HepG2 (cell line): ENCODE results near the gene ATRN. TPM values are rescaled to one million over a fixed set of nuclear protein-coding genes. Genes with fewer than 3 reads are reported as not detected.
A peak's percentile ranks its signal among the peaks of the same experiment; 100 is the strongest.

Experiments used
- ATAC-seq: fragments of 200-7000 bp; cut with Tn5 transposase; 3 replicates; pipeline ENCODE4 v1.9.1; 2020; ENCODE audit warnings: mild to moderate bottlenecking, moderate library complexity
- BruUV-seq: library from RNA; stranded (reverse); fragments of 400-500 nt; replicated peaks from 2 replicates; lab custom pipeline; 2021; lab: Mats Ljungman, UMichigan
- CTCF ChIA-PET: fragments of 300-600 bp; formaldehyde crosslinking; extraction: SDS; loops from one replicate; lab custom pipeline; 2021; ENCODE audit warnings: low total read pairs, inconsistent platforms, low intra/inter-chr PET ratio; lab: Yijun Ruan, JAX
- POLR2A ChIA-PET: fragments of 350-600 bp; sonication (Branson Sonifier 250); formaldehyde crosslinking; loops from one replicate; lab custom pipeline; 2020; ENCODE audit warnings: antibody characterized with exemption, inconsistent platforms; lab: Yijun Ruan, JAX
- DNase-seq: peaks from one replicate; pipeline ENCODE4 v3.0.0-alpha.2; 2015; ENCODE audit warnings: low spot score
- FAIRE-seq: peaks from 3 replicates; lab custom pipeline; 2011; peaks lifted over from hg19 to GRCh38; lab: Jason Lieb, UNC
- H2AFZ ChIP-seq: one replicate; pipeline ENCODE4 v1.6.1; 2011; ENCODE audit warnings: low read length, inconsistent platforms
- H3K27ac ChIP-seq: fragments of 300-600 bp; 3 replicates; pipeline ENCODE4 v1.8.0; 2011; ENCODE audit warnings: mixed run types, mild to moderate bottlenecking, mixed read lengths, low read length, inconsistent platforms; ENCODE audit not compliant: insufficient read depth; ENCODE audit errors: extremely low read length
- H3K27me3 ChIP-seq, 2 experiments: fragments of 200-600 bp in 1 of 2; 2 replicates in 1 of 2; 3 replicates in 1 of 2; pipeline versions ENCODE4 v1.6.0 to v1.8.0; 2011; ENCODE audit warnings: low read length in 2 of 2, mild to moderate bottlenecking in 2 of 2, moderate library complexity in 2 of 2, inconsistent platforms in 1 of 2; ENCODE audit not compliant: insufficient read depth in 2 of 2, control insufficient read depth in 1 of 2
- H3K36me3 ChIP-seq, 2 experiments: fragments of 200-600 bp in 1 of 2; replicated peaks in 1 of 2; 2 replicates in 1 of 2; 3 replicates in 1 of 2; pipeline versions ENCODE4 v1.5.1 to v1.8.0; 2011; ENCODE audit warnings: low read length in 2 of 2, inconsistent platforms in 1 of 2; ENCODE audit not compliant: insufficient read depth in 2 of 2, control insufficient read depth in 1 of 2
- H3K4me1 ChIP-seq: 2 replicates; pipeline ENCODE4 v1.5.1; 2012; ENCODE audit warnings: low read length, inconsistent platforms; ENCODE audit not compliant: insufficient read depth
- H3K4me2 ChIP-seq: 2 replicates; pipeline ENCODE4 v1.6.0; 2011; ENCODE audit warnings: low read depth, low read length, inconsistent platforms
- H3K4me3 ChIP-seq, 3 experiments: fragments of 200-600 bp in 1 of 3; sonication (generic), shearing (Covaris generic) in 1 of 3; replicated peaks in 1 of 3; 2 replicates each; pipeline ENCODE4 v1.5.1; 2011 to 2016; ENCODE audit warnings: low read length in 3 of 3, inconsistent platforms in 2 of 3, low read depth in 2 of 3, mild to moderate bottlenecking in 2 of 3, control low read depth in 1 of 3, mixed read lengths in 1 of 3; ENCODE audit not compliant: insufficient read depth in 1 of 3
- H3K79me2 ChIP-seq: one replicate; pipeline ENCODE4 v1.6.1; 2011; ENCODE audit warnings: low read length, inconsistent platforms; ENCODE audit not compliant: insufficient read depth
- H3K9ac ChIP-seq: 2 replicates; pipeline ENCODE4 v1.6.0; 2011; ENCODE audit warnings: mild to moderate bottlenecking, low read depth, low read length, inconsistent platforms; ENCODE audit not compliant: insufficient read depth
- H3K9me3 ChIP-seq: 2 replicates; pipeline ENCODE4 v1.5.1; 2012; ENCODE audit warnings: mild to moderate bottlenecking, low read length
- H4K20me1 ChIP-seq: 2 replicates; pipeline ENCODE4 v1.6.0; 2011; ENCODE audit warnings: inconsistent platforms, mild to moderate bottlenecking, low read length, moderate library complexity; ENCODE audit not compliant: insufficient read depth
- FOSL2 ChIP-seq: sonication (generic); formaldehyde crosslinking; IDR thresholded peaks from 2 replicates; pipeline ENCODE4 v1.4.0; 2020; ENCODE audit warnings: missing genetic modification reagents
- JUND ChIP-seq: sonication (generic); formaldehyde crosslinking; IDR thresholded peaks from 2 replicates; pipeline ENCODE4 v1.8.0; 2022; ENCODE audit warnings: mild to moderate bottlenecking, missing genetic modification reagents
- KAT8 ChIP-seq: IDR thresholded peaks from 2 replicates; pipeline ENCODE4 v1.6.1; 2016; ENCODE audit warnings: missing genetic modification reagents, missing compliant biosample characterization
- KLF6 ChIP-seq: IDR thresholded peaks from 2 replicates; pipeline ENCODE4 v1.8.0; 2016; ENCODE audit warnings: missing biosample characterization, missing genetic modification reagents
- NONO ChIP-seq, 2 experiments: fragments of 450-650 bp in 1 of 2; sonication (generic) in 1 of 2; formaldehyde crosslinking in 1 of 2; IDR thresholded peaks in 1 of 2; conservative IDR thresholded peaks in 1 of 2; 2 replicates each; pipeline versions ENCODE4 v1.6.1 to v1.8.0; 2017 to 2022; ENCODE audit warnings: mild to moderate bottlenecking in 1 of 2, missing genetic modification reagents in 1 of 2, moderate library complexity in 1 of 2
- RFX5 ChIP-seq: IDR thresholded peaks from 2 replicates; pipeline ENCODE4 v1.6.1; 2011; ENCODE audit warnings: low read depth, low read length, improper control_type of control experiment
- ZNF121 ChIP-seq: sonication (generic); formaldehyde crosslinking; IDR thresholded peaks from 2 replicates; pipeline ENCODE4 v1.5.0; 2020; ENCODE audit warnings: mild to moderate bottlenecking, missing genetic modification reagents
- ZNF224 ChIP-seq: sonication (generic); formaldehyde crosslinking; IDR thresholded peaks from 2 replicates; pipeline ENCODE4 v1.5.0; 2020; ENCODE audit warnings: mild to moderate bottlenecking, missing genetic modification reagents
- ZNF292 ChIP-seq: sonication (generic); formaldehyde crosslinking; IDR thresholded peaks from 2 replicates; pipeline ENCODE4 v1.8.1; 2022; ENCODE audit warnings: mild to moderate bottlenecking, low read depth, missing genetic modification reagents, borderline replicate concordance
- ZNF317 ChIP-seq: sonication (generic); formaldehyde crosslinking; IDR thresholded peaks from 2 replicates; pipeline ENCODE4 v1.5.0; 2020; ENCODE audit warnings: mild to moderate bottlenecking, missing genetic modification reagents
- WGBS: methylation state at CpG from one replicate; pipeline ENCODE4 v1.1.6; 2017; ENCODE audit warnings: low lambda C conversion rate; 5-methylcytosine and 5-hydroxymethylcytosine counted together
- in situ Hi-C: cut with HindIII; loops from 2 replicates; pipeline ENCODE4 v1.10.0; 2017; ENCODE audit warnings: low pct_unique_long_range_greater_than_20kb; ENCODE audit not compliant: extremely low pct_ligation_motif_present
- intact Hi-C: fragments of 100-400 bp; cut with micrococcal nuclease; formaldehyde crosslinking; loops from one replicate; pipeline ENCODE4 v1.10.0; 2022; ENCODE audit not compliant: unreplicated experiment
- polyA plus RNA-seq, 8 experiments: library from polyadenylated mRNA; depleted of rRNA in 3 of 8; stranded (reverse) in 7 of 8; unstranded in 1 of 8; fragments of >200 nt; fragmentation: Illumina TruSeq in 4 of 8; extraction: Trizol in 4 of 8; gene quantifications; 2 replicates each; pipeline versions ENCODE4 v1.2.1 to v1.2.3, GENCODE V29; 2011 to 2016; ENCODE audit warnings: low read depth in 4 of 8, missing spikeins in 1 of 8, mixed read lengths in 1 of 8; ENCODE audit not compliant: insufficient read depth in 1 of 8
- total RNA-seq, 5 experiments: library from RNA; depleted of rRNA; stranded (reverse); fragments of >200 nt; fragmentation: Illumina TruSeq; extraction: Trizol; gene quantifications; 2 replicates each; pipeline ENCODE4 v1.2.3, GENCODE V29; 2016; ENCODE audit warnings: low read depth in 1 of 5
- TF ChIP-seq, protein P1 (sequence below): IDR thresholded peaks from 2 replicates; pipeline ENCODE4 v1.6.1; 2016; ENCODE audit warnings: low read depth, borderline replicate concordance

ATRN gene
- total and polyA plus RNA-seq, 2 of the 13 experiments (the other 11 are each of a cell fraction or from before 2014, with no cell fraction given) = 44.2 to 81.1 TPM

GRCh38 chr20:3483784-3484183 is 13.0 kb downstream of the ATRN start:
- H3K36me3 ChIP-seq = peaks cover 0 to 2% of the 10 kb centered on the region in 2 experiments; a peak in 3 of 5 replicates
- H2AFZ ChIP-seq = no peak overlapping the region
- no peak for FAIRE-seq
- WGBS = 94% methylated on average over 1 of the region's 1 CpG
- no TSS peak for BruUV-seq
- peaks cover 70% of the 10 kb centered on the region for H3K79me2 ChIP-seq
- in situ Hi-C loops = no loop called here
- H3K27me3 ChIP-seq = no peaks in the 10 kb centered on the region
- H3K9me3 ChIP-seq = peaks cover 13% of the 10 kb centered on the region
- no peak overlapping the region for H3K27ac ChIP-seq
- H3K4me1 ChIP-seq = peaks cover 25% of the 10 kb centered on the region
- no peak overlapping the region for H3K4me2 ChIP-seq
- peak; percentile 70 for TF ChIP-seq FOSL2 (CRISPR knock-in tag)
- no peak for TF ChIP-seq JUND (CRISPR knock-in tag)
- peak; percentile 68; the same call in 1 of the 2 replicates for TF ChIP-seq ZNF121 (CRISPR knock-in tag)
- 0 out of 2 replicates have a peak, but pooled peaks have one; percentile 3 for TF ChIP-seq KLF6 (CRISPR knock-in tag)
- TF ChIP-seq ZNF292 (CRISPR knock-in tag) = no peak
- TF ChIP-seq, all 625 proteins: peak for 3
- H4K20me1 ChIP-seq = no peaks in the 10 kb centered on the region; the same call in 1 of the 2 replicates
- no peak overlapping the region for H3K4me3 ChIP-seq
- ATAC-seq = no peak
- no peak for DNase-seq
- intact Hi-C loops = no loop called here
- CTCF ChIA-PET = no interaction called here
- H3K9ac ChIP-seq = no peak overlapping the region
- POLR2A ChIA-PET = interaction anchor here (0.6 to 1.7 kb wide), 2 partner anchors 13 to 497 kb away, joined by 3 to 5 read pairs; partner anchors contain the start of gene ATRN

GRCh38 chr20:3485913-3486312 is 15.1 kb downstream of the ATRN start:
- FAIRE-seq = no peak
- Histone ChIP-seq H3K27me3 (no peaks in the 10 kb centered on the region), H3K27ac (no peak overlapping the region), H2AFZ (no peak overlapping the region), H3K36me3 (peaks cover 2 to 16% of the 10 kb centered on the region in 2 experiments; a peak in 4 of 5 replicates), H3K79me2 (peaks cover 72% of the 10 kb centered on the region), H3K9me3 (peaks cover 13% of the 10 kb centered on the region), H3K4me1 (peaks cover 26% of the 10 kb centered on the region), H4K20me1 (no peaks in the 10 kb centered on the region; the same call in 1 of the 2 replicates), H3K4me2 (no peak overlapping the region), H3K9ac (no peak overlapping the region), H3K4me3 (no peak overlapping the region)
- 95% methylated on average over 1 of the region's 1 CpG for WGBS
- no peak for TF ChIP-seq ZNF224 (CRISPR knock-in tag)
- no peak for TF ChIP-seq RFX5
- TF ChIP-seq KAT8 (CRISPR knock-in tag) = no peak
- TF ChIP-seq ZNF317 = peak; percentile 98
- TF ChIP-seq, protein P1, sequence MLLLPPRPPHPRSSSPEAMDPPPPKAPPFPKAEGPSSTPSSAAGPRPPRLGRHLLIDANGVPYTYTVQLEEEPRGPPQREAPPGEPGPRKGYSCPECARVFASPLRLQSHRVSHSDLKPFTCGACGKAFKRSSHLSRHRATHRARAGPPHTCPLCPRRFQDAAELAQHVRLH (CRISPR knock-in tag) = no peak
- TF ChIP-seq NONO (IDR thresholded peaks at IDR 0.05) = no peak
- no peak for TF ChIP-seq NONO (CRISPR knock-in tag; conservative IDR thresholded peaks at IDR 0.05)
- DNase-seq = no peak
- no TSS peak for BruUV-seq
- in situ Hi-C loops (no loop called here), intact Hi-C loops (no loop called here)
- ChIA-PET CTCF (no interaction called here), POLR2A (interaction anchor here (1.0 to 1.8 kb wide), 2 partner anchors 8 to 15 kb away, joined by 3 to 4 read pairs; partner anchors contain the start of gene ATRN)
- no peak for ATAC-seq
